Lower leg skin (tissue), 3 donors: ENCODE results near the gene ZBTB32.

ENCODE experiments used
- CTCF ChIP-seq, 3 donors: fragments of 450-650 bp; IDR thresholded peaks; one replicate each; pipeline ENCODE4 v1.5.1; 2016; ENCODE audit warnings: antibody characterized with exemption in 3 of 3, mild to moderate bottlenecking in 3 of 3, moderate library complexity in 2 of 3
- POLR2A ChIP-seq, 2 donors: fragments of 450-650 bp; IDR thresholded peaks; one replicate each; pipeline ENCODE4 v1.6.1; 2016 to 2017; ENCODE audit warnings: antibody characterized with exemption in 2 of 2, mild to moderate bottlenecking in 1 of 2, moderate library complexity in 1 of 2

GRCh38 chr19:35720648-35721047 lies 16.3 kb downstream of the ZBTB32 start:
- TF ChIP-seq CTCF (IDR thresholded peaks at IDR 0.05) (no peak), POLR2A (IDR thresholded peaks at IDR 0.05) (no peak)
